Subcutaneous adipose tissue (tissue), 4 donors: ENCODE measurements around the gene COL25A1. TPM values are rescaled to one million over a fixed set of nuclear protein-coding genes. Genes with fewer than 3 reads are reported as not detected.

Experiments
- total RNA-seq, 4 donors: library from RNA; depleted of rRNA; stranded (reverse); fragments of >200 nt; gene quantifications; one replicate each; pipeline ENCODE4 v1.1.0, GENCODE V29; 2016
- TF ChIP-seq, protein P1 (sequence below): fragments of 450-650 bp; IDR thresholded peaks from one replicate; pipeline ENCODE4 v1.5.1; 2016; ENCODE audit warnings: low read depth, mild to moderate bottlenecking, control low read depth, antibody characterized with exemption, moderate library complexity

The COL25A1 gene
- total RNA-seq, 4 donors from 2014 or later = 4.9 to 12.9 (median 10.1) TPM

DNA sequence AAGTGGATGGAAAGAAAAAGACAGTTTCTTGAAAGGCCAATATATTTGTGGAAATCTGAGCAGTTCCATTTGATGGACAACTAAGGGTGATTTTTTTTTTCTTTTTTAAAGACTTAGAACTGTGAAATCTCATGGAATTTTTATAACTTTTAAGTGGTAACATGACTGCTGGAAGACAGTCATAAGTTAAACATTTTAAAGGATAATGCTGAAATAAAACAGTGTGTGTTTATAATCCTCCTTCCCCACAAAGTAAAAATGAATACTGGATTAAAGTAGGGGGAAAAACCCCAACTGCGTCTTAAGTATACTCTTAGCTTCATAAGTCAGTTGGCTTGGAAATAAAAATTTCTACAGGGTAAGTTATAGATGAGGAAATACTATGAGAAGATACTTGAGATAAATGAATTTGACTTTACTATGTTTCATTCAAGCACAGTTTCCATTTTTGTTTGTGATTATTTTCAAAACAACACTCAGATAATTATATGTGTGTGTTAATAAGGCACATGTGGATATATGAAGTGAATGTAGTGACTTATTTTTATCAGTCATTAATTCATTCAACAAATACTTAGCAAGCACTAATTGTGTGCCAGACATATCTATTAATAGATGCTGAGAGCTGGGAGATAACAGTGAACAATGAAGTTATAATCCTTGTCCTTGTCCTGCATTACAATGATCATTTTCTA lies 410.4 kb downstream of the COL25A1 start:
- TF ChIP-seq, protein P1, sequence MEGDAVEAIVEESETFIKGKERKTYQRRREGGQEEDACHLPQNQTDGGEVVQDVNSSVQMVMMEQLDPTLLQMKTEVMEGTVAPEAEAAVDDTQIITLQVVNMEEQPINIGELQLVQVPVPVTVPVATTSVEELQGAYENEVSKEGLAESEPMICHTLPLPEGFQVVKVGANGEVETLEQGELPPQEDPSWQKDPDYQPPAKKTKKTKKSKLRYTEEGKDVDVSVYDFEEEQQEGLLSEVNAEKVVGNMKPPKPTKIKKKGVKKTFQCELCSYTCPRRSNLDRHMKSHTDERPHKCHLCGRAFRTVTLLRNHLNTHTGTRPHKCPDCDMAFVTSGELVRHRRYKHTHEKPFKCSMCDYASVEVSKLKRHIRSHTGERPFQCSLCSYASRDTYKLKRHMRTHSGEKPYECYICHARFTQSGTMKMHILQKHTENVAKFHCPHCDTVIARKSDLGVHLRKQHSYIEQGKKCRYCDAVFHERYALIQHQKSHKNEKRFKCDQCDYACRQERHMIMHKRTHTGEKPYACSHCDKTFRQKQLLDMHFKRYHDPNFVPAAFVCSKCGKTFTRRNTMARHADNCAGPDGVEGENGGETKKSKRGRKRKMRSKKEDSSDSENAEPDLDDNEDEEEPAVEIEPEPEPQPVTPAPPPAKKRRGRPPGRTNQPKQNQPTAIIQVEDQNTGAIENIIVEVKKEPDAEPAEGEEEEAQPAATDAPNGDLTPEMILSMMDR = no peak

GRCh38 chr4:108890484-108890881 lies 412.0 kb downstream of the COL25A1 start:
- TF ChIP-seq, protein P1 = no peak

DNA sequence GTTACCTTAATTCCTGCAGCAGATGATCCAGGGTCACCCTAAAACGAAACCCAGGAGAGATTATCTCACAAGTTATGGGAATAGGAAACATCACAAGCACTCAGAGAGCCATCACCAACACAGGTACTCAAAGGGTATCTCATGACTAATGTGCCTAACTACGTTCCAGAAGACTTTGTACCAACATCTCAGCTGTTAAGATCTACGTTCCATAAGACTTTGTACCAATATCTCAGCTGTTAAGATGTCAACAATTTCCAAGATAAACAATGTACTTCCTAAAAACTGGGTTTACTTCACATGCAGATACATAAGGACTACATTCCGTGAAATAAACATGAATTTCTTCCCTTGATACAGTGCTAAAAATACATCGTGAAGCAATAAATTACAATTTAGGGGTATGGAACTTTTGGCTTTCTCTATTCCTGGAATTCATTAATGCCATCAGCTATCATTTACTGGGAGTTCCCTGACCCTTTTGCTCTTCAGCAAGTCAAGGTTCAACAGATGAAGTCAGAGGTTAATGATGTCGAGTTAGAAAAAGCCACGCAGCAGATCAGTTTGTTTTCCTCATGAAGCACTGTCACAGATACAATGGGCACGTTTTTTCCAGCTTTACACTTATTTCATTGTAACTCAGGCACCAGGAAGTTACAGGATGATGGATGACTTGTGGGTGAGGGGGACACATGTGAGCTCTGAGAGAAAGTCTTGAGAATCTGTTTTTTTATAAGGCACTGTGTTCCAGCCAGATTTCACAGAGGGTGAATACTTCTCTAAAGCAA lies 412.6 kb downstream of the COL25A1 start:
- TF ChIP-seq, protein P1 = no peak

GRCh38 chr4:108888769-108889168 lies 413.7 kb downstream of the COL25A1 start:
- TF ChIP-seq, protein P1 = no peak

DNA sequence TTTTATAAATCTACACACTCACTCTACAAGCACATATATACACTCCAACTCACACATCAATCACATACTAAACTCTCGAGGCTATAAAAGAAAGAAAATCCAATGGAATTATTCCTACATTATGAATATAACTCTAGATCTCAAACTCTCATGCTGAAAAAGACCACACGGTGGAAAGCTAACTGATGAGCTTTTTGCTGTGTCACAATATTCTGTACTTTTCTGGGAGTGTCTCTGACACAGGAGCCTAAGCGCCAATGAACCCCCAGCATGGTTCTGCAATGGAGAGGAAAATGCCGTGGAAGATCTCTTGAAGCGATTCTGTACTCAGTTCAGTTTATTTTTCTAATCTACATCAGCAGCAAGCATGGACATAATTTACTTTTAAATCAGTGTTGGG lies 415.4 kb downstream of the COL25A1 start:
- TF ChIP-seq, protein P1 = no peak

GRCh38 chr4:108885211-108885610 lies 417.2 kb downstream of the COL25A1 start:
- TF ChIP-seq, protein P1 = no peak

GRCh38 chr4:108884596-108884995 lies 417.9 kb downstream of the COL25A1 start:
- TF ChIP-seq, protein P1 = no peak
